Kidney capillary endothelial cell (primary cell): ENCODE data around the gene COMMD4.
"Not testable (repeated sequence)": the region's sequence is repeated elsewhere in the genome, so short reads cannot be mapped to it uniquely, and the experiment has no call there.

ENCODE experiments used
- DNase-seq: peaks from one replicate; pipeline ENCODE4 v3.0.0-alpha.2; 2018; ENCODE audit warnings: low spot score

Gene COMMD4

GRCh38 chr15:75380773-75381172 is 44.9 kb downstream of the COMMD4 start:
- no peak for DNase-seq

GRCh38 chr15:75383986-75384385 is 48.1 kb downstream of the COMMD4 start:
- not testable (repeated sequence) for DNase-seq
